HS-27A (cell line): ENCODE measurements around the gene CSMD2.

Source experiments
- DNase-seq: peaks from one replicate; pipeline ENCODE4 v3.0.0-alpha.2; 2012; ENCODE audit warnings: low read depth, missing footprints

CSMD2 gene

DNA sequence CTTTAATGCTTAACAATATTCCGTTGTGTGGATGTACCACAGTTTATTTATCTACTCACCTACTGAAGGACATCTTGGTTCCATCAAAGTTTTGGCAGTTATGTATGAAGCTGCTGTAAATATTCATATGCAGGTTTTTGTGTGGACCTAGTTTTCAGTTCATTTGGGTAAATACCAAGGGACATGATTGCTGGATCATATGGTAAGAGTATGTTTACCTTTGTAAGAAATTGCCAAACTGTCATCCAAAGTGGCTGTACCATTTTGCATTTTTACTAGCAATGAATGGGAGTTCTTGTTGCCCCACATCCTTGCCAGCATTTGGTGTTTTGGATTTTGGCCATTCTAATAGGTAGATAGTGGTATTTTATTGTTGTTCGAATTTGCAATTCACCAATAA, 682.6 kb downstream of the CSMD2 start:
- no peak for DNase-seq

DNA sequence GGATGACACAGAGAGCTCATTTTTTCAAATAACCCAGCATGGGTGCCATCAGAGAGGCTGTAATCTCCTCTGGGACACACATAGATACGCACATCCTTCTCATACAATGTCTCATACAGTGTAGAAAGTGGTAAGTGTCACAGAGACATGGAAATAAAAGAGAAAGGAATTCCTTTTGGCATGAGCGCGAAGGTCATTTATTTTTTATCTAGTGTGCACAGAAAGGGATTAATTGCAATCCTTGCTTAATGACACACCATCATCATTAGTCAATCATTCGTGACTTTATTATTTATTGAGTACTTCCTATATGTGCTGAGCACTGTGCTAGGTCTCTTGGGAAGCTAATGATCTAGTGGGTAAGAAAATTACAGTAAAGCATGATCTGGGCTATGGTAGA, 687.6 kb downstream of the CSMD2 start:
- DNase-seq, result no peak

DNA sequence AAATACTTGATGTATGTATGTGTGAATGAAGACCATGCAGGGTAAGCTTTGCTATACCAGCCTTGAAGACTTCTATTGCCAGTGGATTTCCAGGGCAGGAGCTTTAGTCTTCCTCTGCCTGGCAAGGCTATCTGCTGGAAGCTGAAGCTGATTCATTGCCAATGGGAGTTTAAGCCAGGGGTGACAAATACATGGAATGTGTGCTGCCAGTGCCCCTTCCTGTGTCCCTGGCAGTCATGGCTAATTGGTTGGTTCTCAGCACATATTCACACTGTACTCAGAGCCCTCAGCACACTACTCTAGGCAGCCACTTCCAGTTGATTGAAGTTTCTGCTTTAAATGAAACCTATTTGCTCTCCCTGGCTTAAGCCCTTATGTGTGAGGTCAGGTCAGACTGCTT, 691.1 kb downstream of the CSMD2 start:
- no peak for DNase-seq

GRCh38 chr1:33472269-33472980, 692.6 kb downstream of the CSMD2 start, which contains the start of gene ZSCAN20:
TSS of gene ZSCAN20 (plus strand) at chr1:33472645. CDS start at chr1:33479289, 6,644 bp downstream.
- peak; percentile 98 for DNase-seq

DNA sequence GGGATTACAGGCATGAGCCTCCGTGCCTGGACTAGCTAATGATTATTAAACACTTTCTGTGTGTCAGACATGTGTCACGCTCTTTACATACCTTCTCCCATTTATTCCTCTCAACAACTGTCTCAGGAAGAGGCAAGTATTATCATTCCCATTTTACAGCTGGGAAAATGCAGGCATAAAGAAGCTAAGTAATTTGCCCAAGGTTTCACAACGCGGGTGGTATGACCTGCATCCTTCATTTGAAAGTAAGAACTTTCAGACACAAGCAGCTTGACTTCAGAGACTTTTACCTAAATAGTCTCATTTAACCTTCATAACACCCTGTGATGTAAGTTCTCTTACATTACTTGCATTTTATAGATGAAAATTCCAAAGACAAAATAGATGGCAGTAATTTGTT, 693.6 kb downstream of the CSMD2 start:
- no peak for DNase-seq

- DNase-seq, result peak; percentile 54
Observed at GRCh38 chr1:33470495-33471012, 694.5 kb downstream of the CSMD2 start.

DNA sequence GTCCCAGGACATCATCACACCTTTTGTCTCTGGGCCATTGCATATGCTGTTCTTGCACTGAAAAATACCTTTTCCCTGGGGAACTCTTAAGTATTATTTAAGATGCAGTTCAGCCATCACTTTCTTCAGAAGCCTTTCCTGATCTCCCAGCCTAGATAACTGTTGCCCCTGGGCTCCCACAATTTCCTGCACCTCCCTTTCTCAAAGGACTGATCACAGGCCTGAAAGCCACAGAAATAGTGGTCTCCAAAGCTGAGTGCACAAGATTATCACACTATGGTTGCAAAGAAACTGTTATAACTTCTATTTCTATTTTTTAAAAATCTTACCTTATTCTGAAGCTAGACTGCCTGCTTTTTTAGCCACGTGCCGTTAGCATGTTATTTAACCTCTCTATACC, 695.3 kb downstream of the CSMD2 start:
- no peak for DNase-seq

DNA sequence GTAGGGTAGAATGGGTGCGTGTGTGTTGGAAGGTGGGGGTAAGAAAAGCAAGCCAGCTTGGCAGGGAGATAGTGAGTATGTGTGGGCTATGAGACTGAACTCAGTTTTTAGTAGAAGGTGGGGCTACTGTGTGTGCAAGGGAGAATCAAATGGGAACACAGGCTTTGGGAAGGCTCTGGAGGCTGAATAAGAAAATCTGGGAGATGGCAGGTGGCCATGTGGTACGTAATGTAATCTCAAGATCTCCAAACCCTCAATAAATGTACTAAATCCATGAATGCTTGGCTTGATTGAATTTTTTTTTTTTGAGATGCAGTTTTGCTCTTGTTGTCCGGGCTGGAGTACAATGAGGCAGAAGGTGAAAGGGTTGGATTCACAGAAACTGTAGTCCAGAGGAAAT, 696.1 kb downstream of the CSMD2 start:
- no peak for DNase-seq

GRCh38 chr1:33468531-33468930, 696.5 kb downstream of the CSMD2 start:
- DNase-seq, result no peak

GRCh38 chr1:33468011-33468410, 697.0 kb downstream of the CSMD2 start:
- DNase-seq, result no peak

- no peak for DNase-seq
Observed at GRCh38 chr1:33466159-33466558, 698.9 kb downstream of the CSMD2 start.

- DNase-seq, result no peak
Observed at GRCh38 chr1:33465316-33465715, 699.7 kb downstream of the CSMD2 start.

- DNase-seq, result no peak
Observed at GRCh38 chr1:33464552-33464951, 700.5 kb downstream of the CSMD2 start.
